Measurements from ENCODE around the gene CCR9. TPM values are rescaled to one million over a fixed set of nuclear protein-coding genes. Genes with fewer than 3 reads are reported as not detected.

CCR9 gene
- polyA plus RNA-seq, 3 donors, result not detected

DNA sequence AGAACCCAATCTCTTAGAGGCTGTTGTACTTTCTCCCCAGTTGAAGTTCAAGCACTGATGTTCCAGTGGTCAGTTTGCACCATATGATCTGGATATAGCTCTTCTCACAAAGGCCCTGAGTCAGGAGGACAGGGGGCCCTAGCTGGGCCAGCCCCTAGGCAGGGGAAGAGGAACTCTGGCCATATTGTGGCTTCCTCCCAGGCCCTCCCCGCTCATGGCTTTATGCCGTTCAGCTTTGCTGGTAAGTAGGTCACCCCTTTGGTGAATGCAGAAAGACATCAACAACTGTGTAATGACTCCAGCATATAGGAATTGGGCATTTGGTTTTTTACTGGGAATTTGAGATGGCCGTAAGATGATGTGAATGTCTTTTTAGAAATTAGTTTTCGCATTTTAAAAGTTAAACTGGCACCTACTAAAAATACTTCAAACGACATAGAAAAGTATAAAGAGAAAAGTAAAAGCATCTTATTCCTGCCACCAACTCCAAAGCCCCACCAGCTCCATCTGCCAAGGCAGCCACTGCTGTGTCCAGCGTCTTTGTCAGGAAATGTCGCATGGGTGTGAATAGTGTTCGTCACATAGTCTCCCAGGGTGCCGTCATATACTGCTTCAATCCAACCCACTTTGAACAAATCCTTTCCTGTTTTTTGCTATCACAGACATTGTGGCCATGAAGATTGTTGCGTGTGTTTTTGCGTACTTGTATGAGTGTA lies 25.3 kb downstream of the CCR9 start:
- Histone ChIP-seq H3K27ac (ENCODE audit: low read depth in 1 of 2, low read length in 2 of 2) (no peak overlapping the region), H3K9ac (ENCODE audit: insufficient read depth, low read length, poor library complexity, severe bottlenecking) (no peak overlapping the region), H3K4me1 (ENCODE audit: control insufficient read depth in 1 of 2, insufficient read depth in 2 of 2, low read length in 2 of 2) (no peaks in the 10 kb centered on the region), H3K27me3 (ENCODE audit: control insufficient read depth in 2 of 2, insufficient read depth in 2 of 2, low read length in 2 of 2) (no peaks in the 10 kb centered on the region), H3K36me3 (replicated peaks in 1 of 2; ENCODE audit: control insufficient read depth in 1 of 2, insufficient read depth in 2 of 2, low read length in 2 of 2) (no peaks in the 10 kb centered on the region), H3K4me2 (replicated peaks; ENCODE audit: extremely low read depth, low read length, poor library complexity, severe bottlenecking) (no peak overlapping the region), H3K9me3 (replicated peaks in 1 of 2; ENCODE audit: control insufficient read depth in 1 of 2, insufficient read depth in 1 of 2, low read length in 2 of 2) (no peaks in the 10 kb centered on the region), H3K79me2 (ENCODE audit: insufficient read depth, low read length) (no peaks in the 10 kb centered on the region), H3K4me3 (replicated peaks in 1 of 3; ENCODE audit: low read depth in 2 of 3, low read length in 3 of 3) (no peak overlapping the region), H4K20me1 (ENCODE audit: insufficient read depth, low read length) (no peaks in the 10 kb centered on the region), H2AFZ (ENCODE audit: insufficient read depth, low read depth, low read length, poor library complexity, severe bottlenecking) (no peak overlapping the region)
- peaks cover 0 to 1% (median 0%) of the 10 kb centered on the region in 3 donors for H3K27me3 Mint-ChIP-seq (ENCODE audit: low read depth in 3 of 3)
- TF ChIP-seq, protein P1, sequence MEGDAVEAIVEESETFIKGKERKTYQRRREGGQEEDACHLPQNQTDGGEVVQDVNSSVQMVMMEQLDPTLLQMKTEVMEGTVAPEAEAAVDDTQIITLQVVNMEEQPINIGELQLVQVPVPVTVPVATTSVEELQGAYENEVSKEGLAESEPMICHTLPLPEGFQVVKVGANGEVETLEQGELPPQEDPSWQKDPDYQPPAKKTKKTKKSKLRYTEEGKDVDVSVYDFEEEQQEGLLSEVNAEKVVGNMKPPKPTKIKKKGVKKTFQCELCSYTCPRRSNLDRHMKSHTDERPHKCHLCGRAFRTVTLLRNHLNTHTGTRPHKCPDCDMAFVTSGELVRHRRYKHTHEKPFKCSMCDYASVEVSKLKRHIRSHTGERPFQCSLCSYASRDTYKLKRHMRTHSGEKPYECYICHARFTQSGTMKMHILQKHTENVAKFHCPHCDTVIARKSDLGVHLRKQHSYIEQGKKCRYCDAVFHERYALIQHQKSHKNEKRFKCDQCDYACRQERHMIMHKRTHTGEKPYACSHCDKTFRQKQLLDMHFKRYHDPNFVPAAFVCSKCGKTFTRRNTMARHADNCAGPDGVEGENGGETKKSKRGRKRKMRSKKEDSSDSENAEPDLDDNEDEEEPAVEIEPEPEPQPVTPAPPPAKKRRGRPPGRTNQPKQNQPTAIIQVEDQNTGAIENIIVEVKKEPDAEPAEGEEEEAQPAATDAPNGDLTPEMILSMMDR (IDR thresholded peaks at IDR 0.05), result no peak
- 70% methylated on average over 2 of the region's 11 CpGs for WGBS (ENCODE audit: insufficient coverage)
- H3K9me3 Mint-ChIP-seq, result no peaks in the 10 kb centered on the region
- intact Hi-C loops (cut with micrococcal nuclease), result no loop called here
- H3K4me3 Mint-ChIP-seq, result no peak overlapping the region
- no peak overlapping the region for H3K27ac Mint-ChIP-seq
- peaks cover 2 to 9% of the 10 kb centered on the region in 2 donors for H3K36me3 Mint-ChIP-seq
- peaks cover 10% of the 10 kb centered on the region for H3K4me1 Mint-ChIP-seq
- DNase-seq, result no peak

DNA sequence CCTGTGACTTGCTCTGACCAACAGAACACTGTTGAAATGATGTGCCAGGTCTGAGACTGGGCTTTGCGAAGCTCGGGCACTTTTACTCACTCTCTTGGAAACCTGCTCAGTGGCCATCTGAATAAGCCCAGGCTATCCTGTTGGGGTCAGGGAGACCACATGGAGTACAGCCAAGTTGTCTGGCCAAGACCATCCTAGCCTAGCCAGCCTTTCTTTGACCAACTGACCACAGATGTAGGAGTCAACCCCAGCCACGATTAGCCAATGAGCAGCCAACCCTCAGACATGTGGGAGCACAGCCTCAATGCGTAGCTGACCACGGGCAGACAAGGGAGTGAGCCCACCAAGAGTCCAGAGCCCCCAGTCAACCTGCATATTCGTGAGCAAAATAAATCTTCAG lies 26.1 kb downstream of the CCR9 start:
- Mint-ChIP-seq H3K36me3 (peaks cover 4 to 13% of the 10 kb centered on the region in 2 donors), H3K4me1 (peaks cover 10% of the 10 kb centered on the region), H3K27ac (peak overlapping the region in 1 of 7 donors; percentile 74), H3K9me3 (no peaks in the 10 kb centered on the region), H3K4me3 (no peak overlapping the region), H3K27me3 (ENCODE audit: low read depth in 3 of 3) (no peaks in the 10 kb centered on the region)
- H3K27me3 ChIP-seq (ENCODE audit: control insufficient read depth in 2 of 2, insufficient read depth in 2 of 2, low read length in 2 of 2), result no peaks in the 10 kb centered on the region
- H3K4me2 ChIP-seq (replicated peaks; ENCODE audit: extremely low read depth, low read length, poor library complexity, severe bottlenecking), result no peak overlapping the region
- H3K4me1 ChIP-seq (ENCODE audit: control insufficient read depth in 1 of 2, insufficient read depth in 2 of 2, low read length in 2 of 2), result no peaks in the 10 kb centered on the region
- DNase-seq, result no peak
- H3K27ac ChIP-seq (ENCODE audit: low read depth in 1 of 2, low read length in 2 of 2), result no peak overlapping the region
- no peak overlapping the region for H2AFZ ChIP-seq (ENCODE audit: insufficient read depth, low read depth, low read length, poor library complexity, severe bottlenecking)
- intact Hi-C loops (cut with micrococcal nuclease), result no loop called here
- H3K79me2 ChIP-seq (ENCODE audit: insufficient read depth, low read length), result no peaks in the 10 kb centered on the region
- TF ChIP-seq, protein P1 (IDR thresholded peaks at IDR 0.05), result no peak
- no peak overlapping the region for H3K4me3 ChIP-seq (replicated peaks in 1 of 3; ENCODE audit: low read depth in 2 of 3, low read length in 3 of 3)
- H3K9me3 ChIP-seq (replicated peaks in 1 of 2; ENCODE audit: control insufficient read depth in 1 of 2, insufficient read depth in 1 of 2, low read length in 2 of 2), result no peaks in the 10 kb centered on the region
- 99% methylated on average over 6 of the region's 6 CpGs for WGBS (ENCODE audit: insufficient coverage)
- H3K36me3 ChIP-seq (replicated peaks in 1 of 2; ENCODE audit: control insufficient read depth in 1 of 2, insufficient read depth in 2 of 2, low read length in 2 of 2), result peaks cover 0 to under 1% of the 10 kb centered on the region in 2 donors
- H3K9ac ChIP-seq (ENCODE audit: insufficient read depth, low read length, poor library complexity, severe bottlenecking), result no peak overlapping the region
- no peaks in the 10 kb centered on the region for H4K20me1 ChIP-seq (ENCODE audit: insufficient read depth, low read length)

Measured in CD14-positive monocyte (primary cell).